ENCODE data around the gene CCSAP.

CCSAP gene, protein sequence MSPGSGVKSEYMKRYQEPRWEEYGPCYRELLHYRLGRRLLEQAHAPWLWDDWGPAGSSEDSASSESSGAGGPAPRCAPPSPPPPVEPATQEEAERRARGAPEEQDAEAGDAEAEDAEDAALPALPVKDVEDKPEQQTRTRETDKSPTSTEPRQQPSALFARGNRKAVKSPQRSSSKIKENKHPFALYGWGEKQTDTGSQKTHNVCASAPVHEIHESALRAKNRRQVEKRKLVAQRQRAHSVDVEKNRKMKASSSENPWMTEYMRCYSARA

DNA sequence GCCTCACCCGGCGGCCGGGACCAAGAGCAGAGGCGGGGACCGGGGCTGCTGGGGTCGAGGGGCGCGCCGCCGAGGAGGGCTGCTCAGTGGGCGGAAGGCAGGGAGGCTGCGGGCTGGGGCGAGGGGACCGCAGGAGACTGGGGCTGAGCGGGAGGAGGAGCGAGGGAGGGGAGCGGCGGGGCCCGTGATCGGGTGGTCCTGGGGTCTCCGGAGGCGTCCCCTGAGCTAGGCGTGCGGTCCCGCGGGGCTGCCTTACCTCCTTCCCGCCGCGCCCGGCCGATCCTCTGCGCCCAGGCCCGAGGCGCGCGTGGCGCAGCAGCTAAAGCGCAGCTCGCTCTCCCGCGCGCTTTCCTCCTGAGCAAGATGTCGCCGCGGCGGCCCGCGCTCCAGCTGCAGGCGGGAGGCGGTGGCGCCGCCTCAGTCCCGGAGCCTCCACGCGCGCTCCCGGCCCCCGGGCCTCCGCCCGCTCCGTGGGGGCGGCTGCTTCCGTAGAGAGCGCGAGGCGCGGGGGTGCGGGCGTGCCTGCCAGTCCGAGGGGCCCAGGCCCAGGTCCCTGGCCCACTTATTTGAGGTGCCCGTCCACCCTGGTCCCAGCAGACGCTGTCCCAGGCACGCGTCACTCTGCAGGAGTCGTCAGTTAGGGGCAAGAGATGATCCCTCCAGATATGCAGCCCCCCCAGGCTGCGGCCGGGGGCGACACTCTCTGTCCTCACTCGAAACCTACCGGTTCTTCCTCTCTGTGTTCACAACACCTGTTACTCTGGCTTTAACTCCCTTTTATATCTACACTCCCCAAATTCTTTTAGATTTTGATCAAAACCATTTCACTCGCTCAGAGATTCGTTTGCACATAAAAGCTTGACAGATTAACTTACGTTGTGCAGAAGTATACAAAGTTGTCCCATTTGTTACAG, at the start of gene CCSAP:
Gene CCSAP, minus strand, starts transcription at position 392 of the 914 bp plus-strand sequence. CDS start 582 bp downstream, outside the sequence.
- Histone ChIP-seq H3K27ac (ENCODE audit: low read length) (peak within 1 kb of the TSS; percentile 66), H3K4me3 (ENCODE audit: low read length in 2 of 2) (peak within 1 kb of the TSS; percentile 81), H3K36me3 (ENCODE audit: control insufficient read depth in 2 of 2, insufficient read depth in 2 of 2, low read length in 2 of 2) (no peaks in the 10 kb centered on the region), H3K9ac (ENCODE audit: low read length in 2 of 2) (peak within 1 kb of the TSS; percentile 69 to 80), H3K27me3 (ENCODE audit: control insufficient read depth in 1 of 2, insufficient read depth in 2 of 2, low read length in 2 of 2) (peaks cover 0 to 3% of the 10 kb centered on the region in 2 donors), H3K9me3 (ENCODE audit: control insufficient read depth in 2 of 2, low read length in 2 of 2) (no peaks in the 10 kb centered on the region), H3K4me1 (ENCODE audit: control insufficient read depth, insufficient read depth, low read length) (peaks cover 12% of the 10 kb centered on the region)

DNA sequence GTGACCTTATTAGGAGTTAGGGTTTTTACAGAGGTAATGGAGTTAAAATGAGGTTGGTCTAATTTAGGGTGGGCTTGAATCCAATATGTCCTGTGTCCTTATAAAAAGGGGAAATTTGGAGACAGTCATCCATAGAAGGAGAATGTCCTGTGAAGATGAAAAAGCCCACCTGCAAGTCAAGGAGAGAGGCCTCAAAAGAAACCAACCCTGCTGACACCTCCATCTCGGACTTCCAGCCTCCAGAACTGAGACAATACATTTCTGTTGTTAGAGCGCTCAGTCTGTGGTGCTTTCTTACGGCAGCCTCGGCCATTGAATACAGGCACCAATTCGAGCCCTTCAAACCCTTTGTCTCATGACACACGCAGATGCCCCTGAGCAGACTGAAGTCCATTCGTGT, 47.3 kb upstream of the CCSAP start:
- no peak overlapping the region for H3K27ac ChIP-seq (ENCODE audit: low read length)
- no peaks in the 10 kb centered on the region for H3K4me1 ChIP-seq (ENCODE audit: control insufficient read depth, insufficient read depth, low read length)
- no peak overlapping the region for H3K9ac ChIP-seq (ENCODE audit: low read length in 2 of 2)
- H3K4me3 ChIP-seq (ENCODE audit: low read length in 2 of 2): no peak overlapping the region
- H3K36me3 ChIP-seq (ENCODE audit: control insufficient read depth in 2 of 2, insufficient read depth in 2 of 2, low read length in 2 of 2): no peaks in the 10 kb centered on the region
- H3K9me3 ChIP-seq (ENCODE audit: control insufficient read depth in 2 of 2, low read length in 2 of 2): peaks cover 0 to 4% of the 10 kb centered on the region in 2 donors
- peaks cover 0 to 10% of the 10 kb centered on the region in 2 donors for H3K27me3 ChIP-seq (ENCODE audit: control insufficient read depth in 1 of 2, insufficient read depth in 2 of 2, low read length in 2 of 2)

DNA sequence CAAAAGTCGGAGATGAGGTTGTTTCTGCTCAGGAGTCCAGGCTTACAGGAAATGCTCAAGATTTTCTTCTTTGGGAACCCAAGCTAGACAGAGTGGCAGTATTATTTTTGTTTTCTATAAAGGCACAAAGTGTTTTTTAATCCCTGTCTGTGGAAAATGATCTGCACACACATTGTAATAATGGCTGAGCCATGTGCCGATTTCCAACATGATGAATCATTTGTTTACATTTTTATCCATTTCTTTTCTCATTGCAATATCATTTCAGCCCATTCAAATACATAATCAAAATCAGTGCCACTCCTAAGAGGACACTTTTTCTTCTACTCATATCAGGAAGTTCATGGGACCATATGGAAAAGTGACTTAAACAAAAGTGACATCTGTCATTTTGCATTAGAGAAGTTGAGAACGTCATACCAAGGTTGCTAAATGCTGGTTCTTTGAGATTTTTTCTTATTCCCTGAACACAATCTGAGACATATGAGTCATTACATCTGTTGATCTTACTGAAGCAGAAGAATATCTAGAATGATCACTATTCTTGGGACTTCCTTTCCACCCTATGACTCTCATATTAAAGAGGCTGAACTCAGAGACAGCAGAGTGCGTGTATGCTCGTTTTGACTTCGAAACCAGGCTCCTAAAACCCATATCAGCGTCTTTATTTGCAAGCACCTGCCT, 46.2 kb upstream of the CCSAP start:
- Histone ChIP-seq H3K4me1 (ENCODE audit: control insufficient read depth, insufficient read depth, low read length) (no peaks in the 10 kb centered on the region), H3K27ac (ENCODE audit: low read length) (no peak overlapping the region), H3K9ac (ENCODE audit: low read length in 2 of 2) (no peak overlapping the region), H3K27me3 (ENCODE audit: control insufficient read depth in 1 of 2, insufficient read depth in 2 of 2, low read length in 2 of 2) (peaks cover 0 to 9% of the 10 kb centered on the region in 2 donors), H3K9me3 (ENCODE audit: control insufficient read depth in 2 of 2, low read length in 2 of 2) (peaks cover 3 to 4% of the 10 kb centered on the region in 2 donors), H3K4me3 (ENCODE audit: low read length in 2 of 2) (no peak overlapping the region), H3K36me3 (ENCODE audit: control insufficient read depth in 2 of 2, insufficient read depth in 2 of 2, low read length in 2 of 2) (no peaks in the 10 kb centered on the region)

DNA sequence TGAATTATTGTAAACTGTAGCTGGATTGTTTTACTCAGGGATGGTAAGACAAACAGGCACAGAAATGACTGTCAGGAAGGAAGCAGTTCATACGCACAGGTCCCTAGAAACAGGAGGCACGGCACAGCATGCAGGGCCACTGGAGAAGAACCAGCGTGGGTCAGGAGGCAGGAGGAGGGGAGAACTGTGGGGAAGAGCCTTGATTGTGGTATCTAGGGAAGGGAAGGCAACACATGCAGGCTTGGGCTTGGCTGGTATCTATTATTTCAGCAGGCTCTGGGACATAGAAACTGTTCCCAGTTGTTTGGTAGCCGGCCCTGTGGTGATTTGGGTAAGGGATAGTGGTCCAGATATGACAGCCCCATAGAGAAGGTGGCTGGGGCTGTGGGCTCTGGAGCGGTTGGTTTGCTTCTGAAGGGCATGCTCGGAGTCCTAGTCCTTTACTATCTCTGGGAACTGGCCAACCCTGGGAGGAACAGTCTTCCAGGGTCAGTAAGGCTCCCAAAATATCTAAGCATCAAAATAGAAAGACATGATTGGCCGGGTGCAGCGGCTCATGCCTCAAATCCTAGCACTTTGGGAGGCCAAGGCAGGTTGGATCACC, 43.1 kb upstream of the CCSAP start:
- peaks cover 0 to 12% of the 10 kb centered on the region in 2 donors for H3K27me3 ChIP-seq (ENCODE audit: control insufficient read depth in 1 of 2, insufficient read depth in 2 of 2, low read length in 2 of 2)
- H3K4me1 ChIP-seq (ENCODE audit: control insufficient read depth, insufficient read depth, low read length): no peaks in the 10 kb centered on the region
- H3K36me3 ChIP-seq (ENCODE audit: control insufficient read depth in 2 of 2, insufficient read depth in 2 of 2, low read length in 2 of 2): no peaks in the 10 kb centered on the region
- no peak overlapping the region for H3K9ac ChIP-seq (ENCODE audit: low read length in 2 of 2)
- H3K9me3 ChIP-seq (ENCODE audit: control insufficient read depth in 2 of 2, low read length in 2 of 2): peaks cover 3 to 4% of the 10 kb centered on the region in 2 donors
- no peak overlapping the region for H3K27ac ChIP-seq (ENCODE audit: low read length)
- no peak overlapping the region for H3K4me3 ChIP-seq (ENCODE audit: low read length in 2 of 2)

GRCh38 chr1:229384822-229385221, 42.0 kb upstream of the CCSAP start:
- H3K27ac ChIP-seq (ENCODE audit: low read length): no peak overlapping the region
- H3K4me1 ChIP-seq (ENCODE audit: control insufficient read depth, insufficient read depth, low read length): no peaks in the 10 kb centered on the region
- peaks cover 0 to 14% of the 10 kb centered on the region in 2 donors for H3K27me3 ChIP-seq (ENCODE audit: control insufficient read depth in 1 of 2, insufficient read depth in 2 of 2, low read length in 2 of 2)
- no peak overlapping the region for H3K9ac ChIP-seq (ENCODE audit: low read length in 2 of 2)
- H3K4me3 ChIP-seq (ENCODE audit: low read length in 2 of 2): no peak overlapping the region
- peaks cover 0 to 3% of the 10 kb centered on the region in 2 donors for H3K9me3 ChIP-seq (ENCODE audit: control insufficient read depth in 2 of 2, low read length in 2 of 2)
- H3K36me3 ChIP-seq (ENCODE audit: control insufficient read depth in 2 of 2, insufficient read depth in 2 of 2, low read length in 2 of 2): no peaks in the 10 kb centered on the region

DNA sequence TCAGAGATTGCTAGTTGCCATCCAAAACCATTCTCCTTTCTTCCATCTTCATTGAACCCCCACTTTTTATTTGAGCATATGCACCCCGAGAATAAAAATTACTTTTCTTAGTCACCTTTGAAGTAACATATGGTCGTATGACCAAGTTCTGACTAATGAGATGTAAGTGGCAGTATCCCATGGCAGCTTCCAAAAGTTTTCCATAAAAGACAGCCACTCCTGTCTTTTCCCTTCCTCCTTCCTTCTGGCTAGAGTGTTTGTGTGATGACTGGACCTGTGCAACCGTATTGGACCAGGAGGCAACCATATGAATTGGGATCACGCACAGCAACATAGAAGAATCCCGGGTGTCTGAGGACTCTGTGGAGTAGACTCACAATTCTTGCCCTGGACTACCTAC, 41.1 kb upstream of the CCSAP start:
- Histone ChIP-seq H3K4me3 (ENCODE audit: low read length in 2 of 2) (no peak overlapping the region), H3K27ac (ENCODE audit: low read length) (no peak overlapping the region), H3K27me3 (ENCODE audit: control insufficient read depth in 1 of 2, insufficient read depth in 2 of 2, low read length in 2 of 2) (peaks cover 0 to 14% of the 10 kb centered on the region in 2 donors), H3K4me1 (ENCODE audit: control insufficient read depth, insufficient read depth, low read length) (no peaks in the 10 kb centered on the region), H3K36me3 (ENCODE audit: control insufficient read depth in 2 of 2, insufficient read depth in 2 of 2, low read length in 2 of 2) (no peaks in the 10 kb centered on the region), H3K9me3 (ENCODE audit: control insufficient read depth in 2 of 2, low read length in 2 of 2) (peaks cover 0 to 3% of the 10 kb centered on the region in 2 donors), H3K9ac (ENCODE audit: low read length in 2 of 2) (no peak overlapping the region)

DNA sequence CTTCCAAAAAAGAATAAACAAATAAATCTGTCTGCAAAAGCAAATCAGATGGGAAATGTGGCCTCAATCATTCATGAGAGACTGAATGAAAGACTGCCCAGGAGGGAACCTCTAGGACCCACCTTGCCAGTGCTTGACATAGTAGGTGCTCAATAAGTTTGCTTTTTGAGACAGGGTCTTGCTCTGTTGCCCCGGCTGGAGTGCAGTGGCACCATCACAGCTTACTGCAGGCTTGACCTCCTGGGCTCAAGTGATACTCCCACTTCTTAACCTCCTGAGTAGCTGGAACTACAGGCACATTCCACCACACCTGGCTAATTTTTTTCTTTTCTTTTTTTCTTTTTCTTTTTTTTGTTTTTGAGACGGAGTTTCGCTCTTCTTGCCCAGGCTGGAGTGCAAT, 40.3 kb upstream of the CCSAP start:
- no peaks in the 10 kb centered on the region for H3K36me3 ChIP-seq (ENCODE audit: control insufficient read depth in 2 of 2, insufficient read depth in 2 of 2, low read length in 2 of 2)
- H3K27ac ChIP-seq (ENCODE audit: low read length): no peak overlapping the region
- no peak overlapping the region for H3K9ac ChIP-seq (ENCODE audit: low read length in 2 of 2)
- peaks cover 0 to 14% of the 10 kb centered on the region in 2 donors for H3K27me3 ChIP-seq (ENCODE audit: control insufficient read depth in 1 of 2, insufficient read depth in 2 of 2, low read length in 2 of 2)
- peaks cover 0 to 3% of the 10 kb centered on the region in 2 donors for H3K9me3 ChIP-seq (ENCODE audit: control insufficient read depth in 2 of 2, low read length in 2 of 2)
- no peaks in the 10 kb centered on the region for H3K4me1 ChIP-seq (ENCODE audit: control insufficient read depth, insufficient read depth, low read length)
- H3K4me3 ChIP-seq (ENCODE audit: low read length in 2 of 2): no peak overlapping the region

DNA sequence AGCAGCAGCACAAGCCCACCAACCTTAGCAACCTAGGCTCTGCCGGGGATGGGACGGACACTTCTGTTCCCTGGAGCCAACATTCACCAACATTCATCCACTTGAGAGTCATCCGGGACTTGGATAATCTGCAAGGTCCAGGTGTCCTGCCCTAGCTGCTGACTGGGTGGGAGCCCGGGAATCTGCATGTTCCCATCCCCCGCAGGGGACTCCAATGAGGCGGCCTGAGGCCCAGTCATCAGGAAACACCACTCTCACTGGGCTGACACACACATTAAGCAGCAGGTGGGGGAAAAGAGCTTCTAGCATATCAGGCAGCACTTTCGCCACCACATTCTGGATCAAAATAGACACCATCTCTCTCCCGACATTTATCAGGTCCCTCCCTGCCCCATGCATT, 38.4 kb upstream of the CCSAP start:
- H3K36me3 ChIP-seq (ENCODE audit: control insufficient read depth in 2 of 2, insufficient read depth in 2 of 2, low read length in 2 of 2): no peaks in the 10 kb centered on the region
- H3K4me3 ChIP-seq (ENCODE audit: low read length in 2 of 2): no peak overlapping the region
- peaks cover 0 to 3% of the 10 kb centered on the region in 2 donors for H3K9me3 ChIP-seq (ENCODE audit: control insufficient read depth in 2 of 2, low read length in 2 of 2)
- peaks cover 0 to 14% of the 10 kb centered on the region in 2 donors for H3K27me3 ChIP-seq (ENCODE audit: control insufficient read depth in 1 of 2, insufficient read depth in 2 of 2, low read length in 2 of 2)
- no peak overlapping the region for H3K9ac ChIP-seq (ENCODE audit: low read length in 2 of 2)
- H3K4me1 ChIP-seq (ENCODE audit: control insufficient read depth, insufficient read depth, low read length): no peaks in the 10 kb centered on the region
- H3K27ac ChIP-seq (ENCODE audit: low read length): no peak overlapping the region

GRCh38 chr1:229380536-229381160, 37.8 kb upstream of the CCSAP start:
- Histone ChIP-seq H3K9me3 (ENCODE audit: control insufficient read depth in 2 of 2, low read length in 2 of 2) (peaks cover 0 to 3% of the 10 kb centered on the region in 2 donors), H3K4me1 (ENCODE audit: control insufficient read depth, insufficient read depth, low read length) (no peaks in the 10 kb centered on the region), H3K36me3 (ENCODE audit: control insufficient read depth in 2 of 2, insufficient read depth in 2 of 2, low read length in 2 of 2) (no peaks in the 10 kb centered on the region), H3K27ac (ENCODE audit: low read length) (no peak overlapping the region), H3K27me3 (ENCODE audit: control insufficient read depth in 1 of 2, insufficient read depth in 2 of 2, low read length in 2 of 2) (peaks cover 0 to 10% of the 10 kb centered on the region in 2 donors), H3K9ac (ENCODE audit: low read length in 2 of 2) (no peak overlapping the region), H3K4me3 (ENCODE audit: low read length in 2 of 2) (no peak overlapping the region)

DNA sequence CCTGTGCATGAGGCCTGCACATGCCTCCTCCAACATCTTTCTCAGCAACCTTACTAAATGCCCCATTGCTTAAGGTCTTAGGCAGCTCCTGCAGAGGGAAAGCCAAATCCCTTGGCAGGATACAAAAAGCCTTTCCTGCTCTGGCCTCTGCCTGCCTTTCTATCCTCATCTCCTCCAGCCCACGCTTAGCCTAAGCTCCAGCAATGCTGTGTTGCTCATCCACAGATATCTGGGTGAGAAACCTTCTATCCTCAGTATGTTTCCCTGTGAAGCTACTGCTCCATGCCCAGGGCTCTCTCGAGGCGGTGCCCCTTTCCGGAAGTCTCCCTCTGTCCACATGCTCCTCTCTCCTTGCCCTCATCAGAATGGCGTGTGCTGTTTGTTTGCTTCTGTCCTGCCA, 37.0 kb upstream of the CCSAP start:
- Histone ChIP-seq H3K9ac (ENCODE audit: low read length in 2 of 2) (no peak overlapping the region), H3K36me3 (ENCODE audit: control insufficient read depth in 2 of 2, insufficient read depth in 2 of 2, low read length in 2 of 2) (no peaks in the 10 kb centered on the region), H3K27ac (ENCODE audit: low read length) (no peak overlapping the region), H3K27me3 (ENCODE audit: control insufficient read depth in 1 of 2, insufficient read depth in 2 of 2, low read length in 2 of 2) (peaks cover 0 to 10% of the 10 kb centered on the region in 2 donors), H3K4me1 (ENCODE audit: control insufficient read depth, insufficient read depth, low read length) (no peaks in the 10 kb centered on the region), H3K9me3 (ENCODE audit: control insufficient read depth in 2 of 2, low read length in 2 of 2) (peaks cover 0 to 3% of the 10 kb centered on the region in 2 donors), H3K4me3 (ENCODE audit: low read length in 2 of 2) (no peak overlapping the region)

Data from stomach smooth muscle (tissue), 2 donors.